HCT116 (cell line): ENCODE data around the gene UQCRH.

Source experiments
- ELF1 ChIP-seq: IDR thresholded peaks from 2 replicates; pipeline ENCODE4 v1.6.1; 2012; ENCODE audit warnings: low read depth, borderline replicate concordance
- EZH2 ChIP-seq: fragments of 200-600 bp; sonication (generic); IDR thresholded peaks from 2 replicates; pipeline ENCODE4 v1.6.1; 2017; ENCODE audit warnings: antibody characterized with exemption, mixed run types
- JUND ChIP-seq: IDR thresholded peaks from 2 replicates; pipeline ENCODE4 v1.6.1; 2012
- SRF ChIP-seq: IDR thresholded peaks from 2 replicates; pipeline ENCODE4 v1.6.1; 2012; ENCODE audit warnings: low read depth
- ZNF274 ChIP-seq: fragments of 200-500 bp; sonication (Bioruptor generic); IDR thresholded peaks from 2 replicates; pipeline ENCODE4 v1.6.1; 2014; ENCODE audit warnings: mild to moderate bottlenecking, low read depth, low read length, inconsistent platforms
- TF ChIP-seq, protein P1 (sequence below), 3 experiments: fragments of 200-600 bp in 1 of 3; sonication (generic) in 1 of 3; IDR thresholded peaks in 2 of 3; conservative IDR thresholded peaks in 1 of 3; 2 replicates each; pipeline ENCODE4 v1.5.1; 2012 to 2017; ENCODE audit warnings: low read depth in 2 of 3, low read length in 2 of 3, antibody characterized with exemption in 1 of 3, borderline replicate concordance in 1 of 3, control low read depth in 1 of 3, mild to moderate bottlenecking in 1 of 3, mixed read lengths in 1 of 3, mixed run types in 1 of 3, moderate library complexity in 1 of 3; ENCODE audit not compliant: insufficient read depth in 1 of 3

DNA sequence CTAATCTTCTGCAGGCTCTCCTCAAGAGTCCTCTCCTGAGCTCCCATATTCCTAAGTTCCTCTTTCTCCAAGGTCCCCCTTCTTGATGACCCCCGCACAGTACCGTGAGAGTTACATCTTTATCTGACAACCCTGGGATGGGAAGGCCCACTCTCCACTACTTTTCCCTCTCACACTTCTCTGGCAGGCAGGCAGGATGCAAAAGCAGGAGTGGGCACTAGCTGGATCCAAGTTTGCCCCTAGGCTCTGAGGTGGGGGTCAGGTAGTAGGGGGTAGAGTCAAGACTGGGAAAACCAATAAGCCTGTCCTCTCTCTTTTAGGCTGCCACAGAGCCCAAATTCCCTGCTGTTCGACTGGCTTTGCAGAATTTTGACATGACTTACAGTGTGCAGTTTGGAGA is 41.0 kb downstream of the UQCRH start:
- TF ChIP-seq, protein P1, sequence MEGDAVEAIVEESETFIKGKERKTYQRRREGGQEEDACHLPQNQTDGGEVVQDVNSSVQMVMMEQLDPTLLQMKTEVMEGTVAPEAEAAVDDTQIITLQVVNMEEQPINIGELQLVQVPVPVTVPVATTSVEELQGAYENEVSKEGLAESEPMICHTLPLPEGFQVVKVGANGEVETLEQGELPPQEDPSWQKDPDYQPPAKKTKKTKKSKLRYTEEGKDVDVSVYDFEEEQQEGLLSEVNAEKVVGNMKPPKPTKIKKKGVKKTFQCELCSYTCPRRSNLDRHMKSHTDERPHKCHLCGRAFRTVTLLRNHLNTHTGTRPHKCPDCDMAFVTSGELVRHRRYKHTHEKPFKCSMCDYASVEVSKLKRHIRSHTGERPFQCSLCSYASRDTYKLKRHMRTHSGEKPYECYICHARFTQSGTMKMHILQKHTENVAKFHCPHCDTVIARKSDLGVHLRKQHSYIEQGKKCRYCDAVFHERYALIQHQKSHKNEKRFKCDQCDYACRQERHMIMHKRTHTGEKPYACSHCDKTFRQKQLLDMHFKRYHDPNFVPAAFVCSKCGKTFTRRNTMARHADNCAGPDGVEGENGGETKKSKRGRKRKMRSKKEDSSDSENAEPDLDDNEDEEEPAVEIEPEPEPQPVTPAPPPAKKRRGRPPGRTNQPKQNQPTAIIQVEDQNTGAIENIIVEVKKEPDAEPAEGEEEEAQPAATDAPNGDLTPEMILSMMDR (IDR thresholded peaks at IDR 0.05 in 2 of 3, conservative IDR thresholded peaks at IDR 0.05 in 1 of 3; ENCODE audit: borderline replicate concordance in 1 of 3, insufficient read depth in 1 of 3, low read depth in 2 of 3, low read length in 2 of 3) = no peak
- TF ChIP-seq ZNF274 (no peak), JUND (no peak), EZH2 (no peak), SRF (no peak), ELF1 (no peak)
